Stimulated activated CD8-positive, alpha-beta memory T cell treated with anti-CD3 and anti-CD28 coated beads, Interleukin-4, amount 100 ng/mL, for 4 hours (primary cell): ENCODE data around the gene IRF5.
"Not testable (repeated sequence)": the region's sequence is repeated elsewhere in the genome, so short reads cannot be mapped to it uniquely, and the experiment has no call there.

ENCODE experiments used
- DNase-seq, 2 donors: peaks; one replicate each; pipeline ENCODE4 v3.0.0-alpha.2; 2020; ENCODE audit warnings: low read depth in 2 of 2, low spot score in 1 of 2

The IRF5 gene

GRCh38 chr7:128906001-128906765, 31.5 kb upstream of the IRF5 start:
- no peak for DNase-seq

- DNase-seq: no peak
Measured at GRCh38 chr7:128906766-128907559, 30.8 kb upstream of the IRF5 start.

- DNase-seq: no peak
Measured at GRCh38 chr7:128908750-128909624, 28.7 kb upstream of the IRF5 start.

GRCh38 chr7:128909625-128910568, 27.8 kb upstream of the IRF5 start:
- no peak for DNase-seq

- no peak for DNase-seq
Measured at GRCh38 chr7:128910569-128910945, 27.2 kb upstream of the IRF5 start, which contains the start of gene KCP. TSS of gene KCP (minus strand) at chr7:128910709. CDS start at chr7:128910676, 33 bp downstream.

- DNase-seq: no peak
Measured at GRCh38 chr7:128911423-128912031, 26.2 kb upstream of the IRF5 start.

GRCh38 chr7:128912281-128912680, 25.4 kb upstream of the IRF5 start:
- DNase-seq: no peak

GRCh38 chr7:128912709-128913495, 24.8 kb upstream of the IRF5 start:
- DNase-seq: not testable (repeated sequence)

- DNase-seq: no peak
Measured at GRCh38 chr7:128913870-128914565, 23.7 kb upstream of the IRF5 start.

GRCh38 chr7:128914566-128915151, 23.1 kb upstream of the IRF5 start:
- no peak for DNase-seq

- no peak for DNase-seq
Measured at GRCh38 chr7:128915271-128915819, 22.4 kb upstream of the IRF5 start.

GRCh38 chr7:128915841-128916642, 21.7 kb upstream of the IRF5 start:
- DNase-seq: no peak

GRCh38 chr7:128916643-128916915, 21.1 kb upstream of the IRF5 start:
- DNase-seq: no peak

- no peak for DNase-seq
Measured at GRCh38 chr7:128917122-128917521, 20.6 kb upstream of the IRF5 start.

- no peak for DNase-seq
Measured at GRCh38 chr7:128918016-128918665, 19.6 kb upstream of the IRF5 start.

- DNase-seq: no peak
Measured at GRCh38 chr7:128919241-128919640, 18.5 kb upstream of the IRF5 start.
